T-cell (primary cell): ENCODE measurements around the gene JPH3. TPM values are rescaled to one million over a fixed set of nuclear protein-coding genes. Genes with fewer than 3 reads are reported as not detected.
A peak's percentile ranks its signal among the peaks of the same experiment; 100 is the strongest.

Experiments used
- ATAC-seq, 4 experiments: fragments of 200-7000 bp in 3 of 4; fragments of 150-1000 bp in 1 of 4; cut with Tn5 transposase; replicated peaks in 1 of 4; 1 replicate in 3 of 4; 2 replicates in 1 of 4; pipeline ENCODE4 v1.10.0; 2021; ENCODE audit warnings: moderate library complexity in 3 of 4, mild to moderate bottlenecking in 2 of 4, moderate number of reproducible peaks in 1 of 4
- CTCF ChIA-PET, 2 donors: fragments of 300-600 bp; sonication (Branson Sonifier 250); formaldehyde crosslinking; loops; one replicate each; lab custom pipeline; 2022; ENCODE audit warnings: antibody characterized with exemption in 2 of 2; lab: Charles Lee
- POLR2A ChIA-PET, 2 donors: fragments of 300-600 bp; sonication (Branson Sonifier 250); formaldehyde crosslinking; loops; one replicate each; lab custom pipeline; 2022; ENCODE audit warnings: antibody characterized with exemption in 2 of 2; lab: Charles Lee
- DNase-seq, 35 experiments: peaks; one replicate each; pipeline versions ENCODE4 v3.0.0 to v3.0.0-alpha.2; 2013 to 2023
- H3K27ac ChIP-seq: one replicate; pipeline ENCODE4 v1.5.1; 2013; ENCODE audit warnings: low read length
- H3K27me3 ChIP-seq, 2 experiments: replicated peaks in 1 of 2; 1 replicate in 1 of 2; 2 replicates in 1 of 2; pipeline versions ENCODE4 v1.6.1 to v1.7.0; 2013; ENCODE audit warnings: low read length in 1 of 2, mixed read lengths in 1 of 2; ENCODE audit not compliant: control insufficient read depth in 2 of 2, insufficient read depth in 2 of 2; ENCODE audit errors: extremely low read depth in 1 of 2
- H3K36me3 ChIP-seq, 2 donors: 1 replicate in 1 of 2; 2 replicates in 1 of 2; pipeline versions ENCODE4 v1.6.1 to v1.7.0; 2013; ENCODE audit warnings: low read length in 1 of 2; ENCODE audit not compliant: control insufficient read depth in 2 of 2, insufficient read depth in 1 of 2; ENCODE audit errors: extremely low read depth in 1 of 2
- H3K4me1 ChIP-seq, 2 experiments: 1 replicate in 1 of 2; 2 replicates in 1 of 2; pipeline versions ENCODE4 v1.6.1 to v1.7.0; 2013; ENCODE audit warnings: low read length in 2 of 2, mixed read lengths in 1 of 2; ENCODE audit not compliant: insufficient read depth in 2 of 2, control insufficient read depth in 1 of 2; ENCODE audit errors: extremely low read depth in 1 of 2
- H3K4me3 ChIP-seq, 2 donors: 1 replicate in 1 of 2; 2 replicates in 1 of 2; pipeline versions ENCODE4 v1.5.1 to v1.7.0; 2013; ENCODE audit warnings: mild to moderate bottlenecking in 2 of 2, low read length in 1 of 2, moderate library complexity in 1 of 2; ENCODE audit not compliant: control insufficient read depth in 1 of 2; ENCODE audit errors: extremely low read depth in 1 of 2
- H3K9me3 ChIP-seq: 2 replicates; pipeline ENCODE4 v1.7.0; 2013
- H3K27ac Mint-ChIP-seq, 2 donors: one replicate each; pipeline ENCODE4 v1.8.0; 2020 to 2021; ENCODE audit warnings: mild to moderate bottlenecking in 2 of 2, mixed read lengths in 2 of 2
- H3K27me3 Mint-ChIP-seq, 2 donors: one replicate each; pipeline ENCODE4 v1.8.0; 2021 to 2022; ENCODE audit warnings: mixed read lengths in 2 of 2
- H3K36me3 Mint-ChIP-seq: one replicate; pipeline ENCODE4 v1.8.0; 2021; ENCODE audit warnings: mixed read lengths
- H3K4me1 Mint-ChIP-seq, 3 donors: one replicate each; pipeline ENCODE4 v1.8.0; 2020 to 2022; ENCODE audit warnings: mixed read lengths in 3 of 3, mild to moderate bottlenecking in 1 of 3
- H3K4me3 Mint-ChIP-seq, 3 donors: one replicate each; pipeline ENCODE4 v1.8.0; 2020 to 2022; ENCODE audit warnings: mild to moderate bottlenecking in 3 of 3, mixed read lengths in 3 of 3, moderate library complexity in 3 of 3
- H3K9me3 Mint-ChIP-seq, 3 donors: one replicate each; pipeline ENCODE4 v1.8.0; 2020 to 2022; ENCODE audit warnings: mixed read lengths in 3 of 3
- WGBS: methylation state at CpG from one replicate; pipeline ENCODE4 v1.1.5; 2013; ENCODE audit warnings: missing lambda C conversion rate; ENCODE audit not compliant: insufficient coverage; 5-methylcytosine and 5-hydroxymethylcytosine counted together
- total RNA-seq, 35 experiments: library from RNA in 6 of 35; stranded (reverse) in 6 of 35; fragments of 120-200 nt in 1 of 35; gene quantifications; one replicate each; pipeline versions ENCODE4 v1.2.1 to v1.2.4 and lab custom pipeline; 2013 to 2026

JPH3 gene
- total RNA-seq: not detected
- not detected for total RNA-seq (2013)
- total RNA-seq (lab: John Stamatoyannopoulos, UW): 0 to 0.25 (median 0) reads per million in 29 experiments

- H3K27me3 ChIP-seq: peaks cover 14 to 75% of the 10 kb centered on the region in 2 experiments
- Mint-ChIP-seq H3K9me3 (peaks cover 0 to 4% (median 2%) of the 10 kb centered on the region in 3 donors), H3K27ac (no peak within 1 kb of the TSS), H3K4me3 (peak within 1 kb of the TSS; percentile 55 to 80 (median 58)), H3K27me3 (peaks cover 27 to 75% of the 10 kb centered on the region in 2 donors), H3K36me3 (no peaks in the 10 kb centered on the region), H3K4me1 (peaks cover 7 to 20% (median 14%) of the 10 kb centered on the region in 3 donors)
- no peaks in the 10 kb centered on the region for H3K36me3 ChIP-seq
- WGBS: under 1% methylated on average over 107 of the region's 122 CpGs
- no peak within 1 kb of the TSS for H3K27ac ChIP-seq
- no peaks in the 10 kb centered on the region for H3K9me3 ChIP-seq
- ChIA-PET CTCF (no interaction called here), POLR2A (no interaction called here)
- ATAC-seq (no peak), DNase-seq (no peak)
- peak within 1 kb of the TSS in 1 of 2 donors; percentile 40 for H3K4me3 ChIP-seq
- peaks cover 2 to 17% of the 10 kb centered on the region in 2 experiments for H3K4me1 ChIP-seq
Observed at GRCh38 chr16:87602001-87602775, at the start of gene JPH3. JPH3 (plus strand) TSS chr16:87602508; CDS start chr16:87603147, 639 bp downstream.

DNA sequence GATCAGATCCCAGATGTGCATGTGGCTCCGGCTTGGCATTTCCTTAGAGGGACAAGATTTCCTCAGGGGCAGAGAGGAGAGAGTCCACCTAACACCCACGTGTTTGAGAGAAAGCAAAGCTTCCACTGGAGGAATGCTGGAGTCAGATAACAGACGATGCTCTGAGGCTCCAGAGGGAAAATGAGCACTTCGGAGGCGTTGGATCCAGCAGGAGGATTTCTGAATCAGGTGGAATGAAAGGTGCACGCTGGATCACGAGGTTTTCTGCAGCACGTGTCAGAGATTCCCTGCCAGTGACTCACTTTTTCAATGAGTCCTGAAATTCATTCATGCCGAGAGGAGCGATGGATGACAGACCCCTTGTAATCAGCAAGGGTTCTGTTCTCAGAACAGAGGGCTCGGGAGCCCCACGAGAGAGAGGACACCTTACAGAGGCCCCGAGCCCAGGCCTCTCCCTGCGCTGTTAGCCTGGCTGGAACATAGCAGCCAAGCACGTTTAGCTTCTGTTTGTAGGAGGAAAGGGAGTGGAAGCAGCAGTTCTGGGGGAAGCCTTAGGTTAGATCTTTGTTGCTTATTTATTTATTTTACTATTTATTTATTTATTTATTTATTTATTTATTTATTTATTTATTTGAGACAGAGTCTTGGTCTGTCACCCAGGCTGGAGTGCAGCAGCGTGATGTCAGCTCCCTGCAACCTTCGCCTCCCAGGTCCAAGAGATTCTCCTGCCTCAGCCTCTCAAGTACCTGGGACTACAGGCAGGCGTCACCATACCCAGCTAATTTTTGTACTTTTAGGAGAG, 49.3 kb upstream of the JPH3 start:
- Histone ChIP-seq H3K27me3 (peaks cover 0 to 44% of the 10 kb centered on the region in 2 experiments), H3K27ac (no peak overlapping the region), H3K36me3 (no peaks in the 10 kb centered on the region), H3K4me1 (peaks cover 0 to 2% of the 10 kb centered on the region in 2 experiments), H3K9me3 (no peaks in the 10 kb centered on the region), H3K4me3 (no peak overlapping the region)
- H3K27ac Mint-ChIP-seq: no peak overlapping the region
- H3K36me3 Mint-ChIP-seq: no peaks in the 10 kb centered on the region
- DNase-seq (no peak), ATAC-seq (no peak)
- 79% methylated on average over 16 of the region's 18 CpGs for WGBS
- no peaks in the 10 kb centered on the region for H3K9me3 Mint-ChIP-seq
- peaks cover 11 to 22% of the 10 kb centered on the region in 2 donors for H3K27me3 Mint-ChIP-seq
- ChIA-PET CTCF (interaction anchor here in 1 of 2 donors (0.9 kb wide), 1 partner anchor 83 kb away, joined by 4 read pairs; no protein-coding TSS in a partner anchor), POLR2A (no interaction called here)
- H3K4me1 Mint-ChIP-seq: peaks cover 0 to 4% (median 0%) of the 10 kb centered on the region in 3 donors
- H3K4me3 Mint-ChIP-seq: no peak overlapping the region

- Histone ChIP-seq H3K36me3 (no peaks in the 10 kb centered on the region), H3K4me3 (no peak overlapping the region), H3K27me3 (peaks cover 0 to 48% of the 10 kb centered on the region in 2 experiments), H3K4me1 (peaks cover 0 to 2% of the 10 kb centered on the region in 2 experiments), H3K27ac (no peak overlapping the region), H3K9me3 (no peaks in the 10 kb centered on the region)
- CTCF ChIA-PET: no interaction called here
- Mint-ChIP-seq H3K4me3 (no peak overlapping the region), H3K36me3 (no peaks in the 10 kb centered on the region), H3K27ac (no peak overlapping the region), H3K27me3 (peaks cover 20 to 22% of the 10 kb centered on the region in 2 donors), H3K4me1 (peaks cover 0 to 2% (median 0%) of the 10 kb centered on the region in 3 donors), H3K9me3 (no peaks in the 10 kb centered on the region)
- POLR2A ChIA-PET: no interaction called here
- no peak for DNase-seq
- no peak for ATAC-seq
- 89% methylated on average over 21 of the region's 22 CpGs for WGBS
Observed at GRCh38 chr16:87554754-87555427, 47.4 kb upstream of the JPH3 start.

GRCh38 chr16:87555647-87556046, 46.7 kb upstream of the JPH3 start:
- Mint-ChIP-seq H3K27me3 (peaks cover 19 to 20% of the 10 kb centered on the region in 2 donors), H3K9me3 (no peaks in the 10 kb centered on the region), H3K27ac (no peak overlapping the region), H3K4me1 (no peaks in the 10 kb centered on the region), H3K36me3 (no peaks in the 10 kb centered on the region), H3K4me3 (no peak overlapping the region)
- H3K27ac ChIP-seq: no peak overlapping the region
- H3K27me3 ChIP-seq: peaks cover 0 to 44% of the 10 kb centered on the region in 2 experiments
- DNase-seq: no peak
- H3K4me3 ChIP-seq: no peak overlapping the region
- no peaks in the 10 kb centered on the region for H3K9me3 ChIP-seq
- ChIA-PET CTCF (interaction anchor here in 1 of 2 donors (0.5 kb wide), 1 partner anchor 77 kb away, joined by 5 read pairs; no protein-coding TSS in a partner anchor), POLR2A (no interaction called here)
- H3K36me3 ChIP-seq: no peaks in the 10 kb centered on the region
- H3K4me1 ChIP-seq: no peaks in the 10 kb centered on the region
- no peak for ATAC-seq
- 87% methylated on average over 3 of the region's 17 CpGs for WGBS

DNA sequence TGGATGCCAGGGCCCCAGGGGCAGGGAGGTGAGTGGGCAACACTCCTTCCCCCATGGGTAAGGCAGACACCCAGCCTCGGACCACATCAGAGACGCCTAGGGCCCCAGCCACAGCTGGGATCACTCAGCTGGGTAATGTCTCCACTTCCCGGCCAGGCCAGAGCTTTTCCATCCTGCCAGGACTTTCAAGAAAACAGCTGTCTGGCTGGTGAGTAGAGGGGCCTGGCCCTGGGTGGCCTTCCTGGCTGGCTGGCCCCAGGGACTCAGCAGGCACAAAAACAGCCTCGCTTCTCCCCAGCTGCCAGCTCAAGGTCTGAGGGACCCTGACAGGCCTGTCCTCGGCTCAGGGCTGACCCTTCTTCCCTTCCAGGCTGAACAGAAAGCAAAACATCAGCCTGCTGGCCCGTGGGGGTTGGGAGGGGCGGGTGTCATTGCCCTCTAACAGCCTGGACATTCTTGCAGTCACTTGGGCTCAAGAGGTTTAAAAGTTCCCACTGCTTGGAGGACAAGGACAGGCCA, 45.3 kb upstream of the JPH3 start:
- no peaks in the 10 kb centered on the region for H3K36me3 Mint-ChIP-seq
- no peaks in the 10 kb centered on the region for H3K4me1 ChIP-seq
- WGBS: 48% methylated on average over 4 of the region's 7 CpGs
- no peak overlapping the region for H3K4me3 Mint-ChIP-seq
- H3K27ac ChIP-seq: no peak overlapping the region
- H3K27ac Mint-ChIP-seq: no peak overlapping the region
- no peak for ATAC-seq
- peaks cover 19 to 20% of the 10 kb centered on the region in 2 donors for H3K27me3 Mint-ChIP-seq
- no peak for DNase-seq
- H3K27me3 ChIP-seq: peaks cover 0 to 32% of the 10 kb centered on the region in 2 experiments
- ChIA-PET POLR2A (no interaction called here), CTCF (no interaction called here)
- H3K36me3 ChIP-seq: no peaks in the 10 kb centered on the region
- no peaks in the 10 kb centered on the region for H3K9me3 Mint-ChIP-seq
- no peaks in the 10 kb centered on the region for H3K9me3 ChIP-seq
- H3K4me1 Mint-ChIP-seq: no peaks in the 10 kb centered on the region
- H3K4me3 ChIP-seq: no peak overlapping the region
